Stimulated activated CD8-positive, alpha-beta memory T cell treated with anti-CD3 and anti-CD28 coated beads, Interleukin-12 subunit alpha, Interleukin-12 subunit beta, amount 100 ng/mL, for 4 hours (primary cell): ENCODE measurements around the gene NDUFA11.

ENCODE experiments used
- DNase-seq: peaks from one replicate; pipeline ENCODE4 v3.0.0-alpha.2; 2020; ENCODE audit warnings: low read depth

The NDUFA11 gene

DNA sequence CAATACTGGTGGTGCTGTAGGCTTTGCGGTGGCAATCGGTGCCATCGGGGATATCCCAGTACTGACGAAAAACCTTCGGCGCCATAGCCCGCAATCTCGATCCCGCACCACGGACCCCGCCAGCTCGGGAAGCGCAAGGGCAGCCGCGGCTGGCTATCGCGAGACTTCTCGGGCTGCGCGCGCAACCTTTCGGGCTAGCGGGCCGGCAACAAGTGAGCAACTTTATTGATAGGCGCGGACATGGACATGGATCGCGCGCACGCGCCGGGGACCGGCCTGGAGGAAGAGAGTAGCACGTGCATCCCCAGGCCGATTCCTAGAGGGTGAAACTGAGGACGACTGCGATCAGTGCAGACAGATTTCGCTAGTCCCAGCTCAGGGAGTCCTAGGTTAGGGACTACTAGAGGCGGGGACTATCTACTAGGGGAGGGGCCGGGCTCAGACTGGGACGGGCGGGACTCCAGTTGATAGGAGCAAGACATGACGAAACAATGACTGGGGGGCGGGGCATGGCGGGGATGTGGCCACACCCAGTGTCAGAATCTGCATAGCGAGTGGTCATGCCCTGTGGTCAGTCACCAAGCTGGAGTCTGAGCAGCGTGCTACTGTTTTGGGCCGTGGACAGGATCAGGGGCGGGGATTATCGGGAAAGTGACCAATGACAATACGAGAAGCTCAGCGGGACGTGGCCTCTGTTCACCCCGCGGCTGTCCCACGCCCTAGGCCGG, at the start of gene NDUFA11:
TSS of gene NDUFA11 (minus strand) at position 167 of the 728 bp plus-strand sequence. CDS start at position 85, 82 bp downstream.
- peak; percentile 92 for DNase-seq

DNA sequence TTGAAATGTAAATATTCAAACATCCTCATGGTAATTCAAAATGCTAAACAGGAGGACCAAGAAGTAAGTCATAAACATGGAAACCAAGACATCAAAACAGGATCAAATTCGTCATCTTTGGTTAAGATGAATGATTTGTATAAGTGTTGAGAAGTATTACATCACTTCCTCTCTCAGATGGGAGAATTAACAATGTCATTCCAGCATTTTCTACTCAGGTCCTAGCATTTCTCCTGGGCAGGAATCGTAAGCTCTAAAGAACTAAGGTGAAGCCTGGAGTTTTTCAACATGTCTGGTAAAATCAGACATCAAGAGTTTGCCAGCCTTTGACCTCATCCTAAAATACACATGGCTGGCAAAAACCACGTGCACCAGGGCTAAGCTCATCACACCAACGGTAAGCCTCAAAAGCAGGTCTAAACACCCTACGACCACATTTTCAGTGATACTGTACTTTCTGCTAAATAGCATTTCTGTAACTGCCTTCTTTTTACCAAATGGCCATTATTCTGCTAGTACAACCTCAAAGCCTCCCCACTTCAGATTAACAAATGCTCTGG, 49.5 kb upstream of the NDUFA11 start:
- no peak for DNase-seq

DNA sequence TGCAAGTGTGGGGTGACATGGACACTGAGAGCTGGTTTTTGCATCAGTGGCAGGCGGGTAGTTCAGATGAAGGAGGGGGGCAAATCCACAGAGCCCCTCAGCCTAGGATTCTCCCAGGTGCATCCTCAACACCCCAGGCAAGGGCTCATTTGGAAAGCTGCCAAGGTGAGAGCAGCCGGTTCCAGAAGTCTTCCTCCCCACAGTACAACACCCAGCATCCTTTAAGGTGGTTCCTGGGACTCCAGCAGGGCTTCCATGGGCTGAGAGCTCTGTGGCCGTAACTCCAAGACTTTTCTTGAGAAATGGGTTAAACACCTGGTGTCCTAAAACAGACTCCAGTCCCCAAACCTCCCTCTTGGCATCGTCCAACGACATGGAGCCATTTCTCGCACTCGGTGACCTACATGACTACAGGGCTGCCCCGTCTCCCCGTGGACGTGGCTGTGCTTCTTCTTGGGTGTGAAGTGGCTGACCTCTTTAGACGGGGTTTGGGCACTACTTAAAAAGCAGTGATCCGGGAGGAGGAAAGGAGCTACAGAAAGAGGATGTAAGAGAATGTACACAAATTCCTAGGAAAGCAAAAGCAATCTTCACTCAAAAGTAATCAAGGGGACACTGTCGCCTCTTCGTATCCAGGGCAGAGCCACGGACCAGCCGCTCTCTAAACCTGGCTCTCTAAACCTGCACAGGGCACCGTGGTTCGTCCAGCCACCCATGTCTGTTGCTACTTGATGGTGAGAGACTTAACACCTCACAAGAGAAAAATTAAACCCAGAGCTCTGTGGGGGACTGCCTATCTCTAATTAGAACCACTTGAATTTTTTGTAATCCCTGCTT, 48.8 kb upstream of the NDUFA11 start:
- no peak for DNase-seq

DNA sequence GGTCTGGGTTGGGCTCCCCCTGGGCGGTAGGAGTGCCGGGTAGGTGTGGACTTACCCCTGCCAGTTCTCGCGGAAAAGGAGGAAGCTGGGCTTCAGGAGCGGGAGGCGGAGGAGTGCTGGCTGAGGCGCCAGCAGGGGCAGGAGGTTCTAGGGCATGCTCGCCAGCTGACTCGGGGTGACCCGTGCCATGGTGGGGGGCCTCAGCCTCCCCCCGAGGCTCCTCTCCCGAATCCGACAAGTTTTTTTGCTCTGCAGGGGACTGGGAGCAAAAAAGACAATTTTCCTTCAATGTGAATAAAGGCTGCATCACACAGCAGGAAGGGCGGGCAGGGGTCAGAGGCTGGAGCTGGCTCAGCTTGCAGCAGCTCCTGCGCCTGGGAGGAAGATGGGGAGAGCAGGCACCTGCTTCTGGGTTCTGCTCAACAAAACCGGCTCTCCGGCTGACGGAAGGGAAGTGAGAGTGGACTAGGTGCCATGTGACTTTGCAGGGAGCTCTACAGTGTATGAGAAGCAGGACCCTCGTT, 47.8 kb upstream of the NDUFA11 start:
- DNase-seq = no peak

DNA sequence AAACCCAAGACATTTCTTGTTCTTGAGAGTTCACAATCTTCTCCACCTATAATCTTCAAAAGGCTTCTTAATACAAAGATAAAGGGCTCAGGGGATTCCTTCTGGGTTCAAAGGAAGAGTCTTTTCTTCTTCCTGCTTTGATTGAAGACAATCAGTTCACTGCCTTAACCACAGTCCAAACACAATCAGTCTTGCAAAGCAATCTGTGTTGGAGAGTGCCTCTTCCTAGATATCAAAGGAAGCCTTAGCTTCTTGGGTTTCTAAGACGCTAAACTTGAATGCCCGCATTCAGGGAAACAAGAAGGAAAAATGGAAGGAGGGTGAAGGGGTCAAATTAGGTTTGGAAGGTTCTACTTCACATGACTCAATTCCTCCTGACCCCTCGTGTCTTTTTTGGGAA, 47.2 kb upstream of the NDUFA11 start:
- no peak for DNase-seq

DNA sequence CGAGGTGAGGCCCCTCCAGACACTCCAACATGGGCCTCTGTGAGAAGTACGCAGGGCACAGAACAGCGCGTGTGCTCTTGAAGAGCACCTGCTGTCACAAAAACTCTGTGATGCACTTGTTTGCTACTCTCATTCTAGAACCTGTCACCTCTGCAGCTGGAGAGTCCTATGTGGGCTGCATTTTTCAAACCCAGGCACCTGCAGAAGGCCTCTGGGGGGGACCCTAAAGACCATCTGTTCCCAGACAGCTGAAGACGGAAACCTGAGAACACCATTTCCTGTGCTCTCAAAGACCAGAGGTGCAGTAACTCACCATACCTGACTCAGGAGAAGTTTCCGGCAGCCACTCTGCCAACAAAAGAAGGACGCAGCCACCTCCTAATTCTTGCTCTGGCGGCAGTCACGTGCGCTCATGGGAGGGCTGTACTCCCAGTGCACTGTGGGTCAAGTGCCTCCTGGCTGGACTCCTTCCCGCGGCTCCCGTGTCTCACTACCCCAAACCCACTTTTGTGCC, 46.3 kb upstream of the NDUFA11 start:
- DNase-seq = no peak

DNA sequence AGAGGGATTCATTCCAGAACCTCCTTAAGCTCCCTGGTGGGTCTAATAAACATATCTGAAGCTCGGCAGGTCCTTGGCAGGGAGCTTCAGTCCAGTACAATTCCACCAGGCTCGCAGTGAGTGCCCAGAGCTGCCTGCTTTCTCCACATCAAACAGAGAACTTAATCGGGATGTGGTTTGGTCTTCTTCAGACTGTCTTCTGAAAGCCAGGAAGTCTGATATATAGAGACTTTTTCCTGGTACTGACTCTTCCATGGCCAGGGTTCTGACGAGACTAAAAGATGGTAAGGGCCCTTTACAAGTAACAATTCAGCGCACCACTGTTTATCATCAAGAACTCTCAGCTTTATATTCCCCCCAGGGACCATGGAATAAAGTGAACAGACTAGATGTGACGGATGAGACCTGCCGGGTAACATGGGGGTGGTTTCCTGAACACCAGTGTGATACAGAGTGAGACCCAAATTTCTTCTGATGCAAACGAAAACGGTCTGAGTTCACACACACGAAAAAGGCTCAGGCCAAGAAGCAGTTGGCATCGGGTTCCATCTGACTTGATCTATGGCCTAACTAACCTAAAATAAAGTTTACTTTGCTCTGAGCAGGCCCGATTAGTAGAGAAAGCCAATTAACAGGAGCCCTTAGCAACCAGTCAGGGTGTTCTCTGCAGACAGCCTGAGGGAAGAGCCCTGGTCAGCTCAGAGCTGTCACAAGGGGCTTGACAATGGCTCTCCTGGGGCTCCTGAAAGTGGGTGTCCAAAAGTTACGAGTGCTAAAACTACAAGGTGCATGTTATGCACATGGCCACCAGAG, 45.4 kb upstream of the NDUFA11 start:
- no peak for DNase-seq

DNA sequence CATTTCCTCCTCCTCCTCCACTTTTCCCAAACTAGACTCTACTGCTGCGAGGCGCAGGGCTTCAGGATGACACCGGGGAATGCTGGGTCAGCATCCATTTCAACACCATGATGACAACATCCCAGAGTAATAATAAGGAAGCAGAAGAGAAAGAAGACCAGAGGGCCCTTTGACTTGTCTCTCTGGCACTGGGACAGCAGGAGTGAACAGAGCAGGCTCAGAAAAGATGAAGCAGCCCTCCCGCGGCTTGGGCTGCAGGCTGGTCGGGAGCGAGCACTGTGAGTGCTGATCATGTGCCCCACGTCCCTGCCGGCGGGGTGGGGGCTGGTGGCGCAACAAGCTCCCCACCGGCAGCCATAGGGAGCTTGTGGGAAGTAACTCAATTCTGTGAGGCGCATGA, 43.8 kb upstream of the NDUFA11 start:
- DNase-seq = no peak

DNA sequence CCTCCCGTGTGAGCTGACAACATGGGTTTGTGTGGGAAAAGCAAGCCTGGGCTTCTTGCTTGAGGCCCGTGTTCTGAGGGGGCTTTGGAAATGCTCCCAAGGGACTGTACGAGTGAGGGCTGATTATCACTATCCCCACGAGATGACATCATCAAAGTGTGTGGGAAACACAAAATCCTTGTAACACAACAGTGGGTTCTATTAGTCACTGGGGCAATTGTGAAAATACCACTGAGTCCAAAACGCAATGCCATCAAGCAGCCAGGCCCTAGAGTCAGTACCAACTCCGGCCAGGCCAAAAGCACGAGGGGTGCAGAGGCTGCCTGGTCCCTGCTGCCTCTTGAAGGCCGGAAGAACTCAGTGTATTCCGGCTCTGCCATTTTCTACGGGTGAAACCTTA, 40.0 kb upstream of the NDUFA11 start:
- no peak for DNase-seq

DNA sequence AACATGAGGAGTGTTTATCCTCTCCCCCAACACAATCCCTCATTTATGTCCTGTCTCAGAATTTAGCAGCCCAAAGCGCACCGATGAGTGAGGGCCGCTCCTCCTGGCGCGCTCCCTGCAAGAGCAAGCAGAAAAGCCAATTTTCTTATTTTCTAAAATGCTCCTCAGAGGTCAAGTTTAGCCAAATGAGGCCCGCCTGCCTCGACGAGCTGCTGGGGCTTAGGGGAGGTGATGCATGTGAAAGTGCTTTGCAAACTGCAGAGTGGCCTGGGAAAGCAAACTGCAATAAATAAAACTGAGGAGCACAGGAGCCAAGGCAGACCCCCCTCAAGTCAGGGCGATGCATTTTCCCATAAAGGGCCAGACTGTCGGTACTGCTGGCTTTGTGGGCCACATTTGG, 39.5 kb upstream of the NDUFA11 start:
- no peak for DNase-seq

DNA sequence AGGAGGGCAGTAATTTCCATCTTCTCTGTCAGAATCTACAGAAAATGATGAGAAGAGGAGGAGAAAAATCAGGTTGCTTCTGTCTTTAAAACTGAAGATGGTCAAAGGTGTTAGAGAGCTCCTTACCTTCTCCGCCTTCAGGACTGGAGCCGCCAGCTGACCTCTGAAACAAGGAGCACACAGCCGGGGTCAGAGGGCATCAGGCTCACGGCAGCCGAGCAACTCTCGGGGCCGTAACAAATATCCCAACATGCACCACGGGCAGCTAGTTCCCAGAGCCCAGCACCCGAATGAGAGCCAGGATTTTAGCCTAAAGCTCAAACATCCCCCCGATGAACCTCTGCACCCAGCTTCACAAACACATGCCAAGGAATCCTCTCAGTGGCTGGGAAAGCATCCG, 38.1 kb upstream of the NDUFA11 start:
- DNase-seq = no peak

DNA sequence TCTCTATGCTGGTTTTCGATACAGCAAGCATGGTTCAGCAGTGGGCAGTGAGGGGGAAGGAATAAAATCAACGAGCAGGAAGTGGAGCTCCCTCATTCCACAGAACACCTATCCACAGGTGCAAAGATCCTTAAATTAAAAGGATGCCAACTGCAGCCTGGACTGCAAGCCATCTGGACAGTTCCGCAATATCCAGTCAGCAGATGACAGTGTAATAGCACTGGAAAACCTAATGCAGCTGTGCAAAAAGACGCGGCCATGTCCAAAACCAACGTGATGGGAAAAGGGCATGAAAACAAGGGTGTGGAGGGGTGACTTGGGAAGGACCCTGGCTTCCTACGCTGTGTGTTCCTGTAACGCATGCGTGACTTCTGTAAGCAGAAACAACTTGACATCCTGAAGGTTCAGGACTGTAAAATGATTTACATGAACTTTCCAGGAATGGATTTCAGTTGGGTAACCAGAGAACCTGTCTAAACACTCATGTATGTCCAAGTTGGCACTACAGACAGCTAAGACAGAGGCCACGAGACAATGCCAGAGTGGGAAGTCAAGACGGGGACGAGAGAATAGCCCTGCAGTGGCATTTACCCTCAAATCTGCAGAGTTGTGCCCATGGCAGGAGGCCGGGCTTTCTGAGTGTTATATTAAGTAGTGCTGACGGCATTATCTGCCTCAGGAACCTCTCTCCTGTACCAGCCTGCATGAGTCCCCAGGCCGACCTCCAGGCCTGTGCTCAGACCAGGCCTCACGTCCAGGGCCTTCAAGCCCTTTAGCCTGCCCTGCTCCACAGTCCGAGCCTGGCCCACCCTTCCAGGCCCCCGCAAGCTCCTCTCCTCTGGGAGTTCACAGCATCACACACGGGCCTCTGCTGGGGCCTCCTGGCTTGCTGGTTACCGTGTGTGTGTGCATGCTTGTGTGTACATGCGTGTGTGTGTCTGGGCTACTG, 36.9 kb upstream of the NDUFA11 start:
- no peak for DNase-seq

DNA sequence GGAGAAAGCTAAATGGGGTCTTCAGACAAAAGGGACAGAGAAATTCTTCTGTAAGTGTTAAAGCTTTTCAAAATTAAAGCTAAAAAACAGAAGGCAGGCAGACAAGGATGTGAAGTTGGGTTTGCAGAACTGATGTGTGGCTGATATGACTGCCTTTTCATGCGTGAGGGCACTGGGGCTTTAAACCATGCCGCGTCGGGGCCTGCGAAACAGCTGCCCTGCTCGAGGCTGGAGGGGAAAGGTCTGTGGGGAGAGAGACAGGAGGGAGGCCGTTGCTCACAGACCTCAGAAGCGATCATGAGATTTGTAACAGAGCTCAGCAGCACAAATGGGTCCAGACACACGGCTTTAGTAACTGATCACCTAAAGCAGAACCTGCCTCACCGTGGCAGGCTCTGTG, 34.0 kb upstream of the NDUFA11 start:
- no peak for DNase-seq

DNA sequence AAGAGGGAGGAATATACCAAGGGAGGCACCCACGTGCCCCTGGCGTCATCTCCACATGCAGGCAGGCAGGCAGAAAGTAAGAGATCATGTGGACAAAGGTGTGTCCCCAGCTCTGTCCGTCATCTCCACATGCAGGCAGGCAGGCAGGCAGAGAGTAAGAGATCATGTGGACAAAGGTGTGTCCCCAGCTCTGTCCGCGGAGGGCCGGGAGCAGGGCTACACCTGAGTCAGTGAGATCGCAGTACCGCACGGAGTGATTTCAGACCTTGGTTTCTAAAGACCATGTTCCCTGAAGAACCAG, 32.7 kb upstream of the NDUFA11 start:
- no peak for DNase-seq

DNA sequence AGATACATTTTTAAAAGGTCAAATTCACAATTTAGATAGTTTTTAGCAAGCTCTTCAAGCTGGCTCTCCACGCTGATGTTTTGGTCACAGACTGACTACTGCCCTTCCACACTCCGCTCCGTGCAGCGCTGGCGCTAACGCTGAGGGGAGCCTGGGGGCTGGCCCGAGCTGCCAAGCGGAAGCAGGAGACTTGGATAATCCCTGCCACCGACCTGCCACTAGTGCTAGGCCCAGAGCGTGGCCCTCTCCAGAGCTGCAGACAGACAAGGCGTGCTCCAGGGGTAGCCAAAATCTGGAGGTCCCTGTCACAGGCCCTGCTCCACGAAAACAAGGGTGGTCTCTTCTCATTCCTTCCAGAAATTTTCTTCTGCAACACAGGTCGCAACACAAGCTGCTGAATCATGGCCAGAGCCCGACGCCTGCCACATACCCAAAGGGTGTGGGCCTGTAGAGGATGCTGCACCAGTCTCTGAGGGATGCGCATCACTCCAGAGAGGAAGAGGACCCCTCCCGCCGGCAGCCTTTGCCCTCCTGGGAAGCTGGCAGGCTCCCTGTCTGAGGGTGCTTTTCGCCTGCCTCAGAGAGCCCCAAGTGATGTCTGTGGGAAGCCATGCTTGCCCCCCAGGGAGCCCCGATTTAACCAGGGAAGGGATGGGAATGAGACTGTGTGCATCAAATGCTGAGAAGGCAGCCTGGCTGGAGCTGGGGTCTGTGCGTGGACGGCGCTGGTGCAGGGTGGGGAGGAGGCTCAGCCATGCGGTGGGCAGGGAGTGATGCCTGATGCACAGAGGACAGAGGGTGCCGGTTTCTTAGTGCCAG, 32.1 kb upstream of the NDUFA11 start:
- DNase-seq = no peak

DNA sequence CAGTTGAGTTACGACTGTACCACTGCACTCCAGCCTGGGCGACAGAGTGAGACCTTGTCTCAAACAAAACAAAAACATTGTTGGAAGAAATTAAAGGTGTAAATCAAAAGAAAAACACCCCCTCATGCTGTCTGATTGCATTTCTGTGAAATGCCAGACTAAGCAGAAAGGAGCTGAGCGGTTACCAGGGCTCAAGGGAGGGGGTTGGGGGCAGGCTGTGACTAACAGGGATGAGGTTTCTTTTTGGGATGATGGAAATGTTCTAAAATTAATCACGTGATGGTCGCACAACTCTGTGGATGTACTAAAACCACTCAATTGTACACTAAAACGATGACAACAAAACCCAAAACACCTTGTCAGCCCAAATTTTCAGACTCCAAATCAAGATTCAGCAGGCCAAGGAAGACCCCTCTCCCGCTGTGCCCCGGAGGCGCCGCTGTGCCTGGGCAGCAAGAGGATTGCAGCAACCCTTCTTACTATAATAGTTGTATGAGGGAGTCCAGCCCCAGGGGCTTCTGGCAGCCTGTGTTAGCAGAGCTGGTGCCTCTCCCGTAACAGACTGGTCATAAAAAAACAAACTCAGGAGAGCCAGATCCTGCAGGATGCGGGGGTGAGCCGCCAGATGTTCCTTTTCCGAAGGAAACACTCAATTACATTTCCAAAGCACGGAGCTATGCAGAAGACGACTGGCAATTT, 31.3 kb upstream of the NDUFA11 start:
- DNase-seq = no peak

DNA sequence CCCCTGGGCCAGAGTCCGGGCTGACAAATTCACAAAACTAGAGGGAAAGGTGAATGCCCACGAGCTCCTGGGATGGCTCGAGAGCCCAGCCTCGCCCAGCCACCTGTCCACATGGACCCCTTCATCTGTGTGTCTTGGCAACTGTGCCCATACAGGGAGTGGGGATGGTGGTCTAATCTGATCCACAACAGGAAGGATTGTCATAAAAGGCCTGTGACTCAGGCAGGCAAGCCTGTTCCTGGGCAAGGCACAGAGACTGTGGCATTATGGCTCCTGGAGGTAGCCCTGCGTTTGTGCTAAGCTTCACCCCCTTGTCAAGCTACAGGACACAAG, 30.4 kb upstream of the NDUFA11 start:
- no peak for DNase-seq

DNA sequence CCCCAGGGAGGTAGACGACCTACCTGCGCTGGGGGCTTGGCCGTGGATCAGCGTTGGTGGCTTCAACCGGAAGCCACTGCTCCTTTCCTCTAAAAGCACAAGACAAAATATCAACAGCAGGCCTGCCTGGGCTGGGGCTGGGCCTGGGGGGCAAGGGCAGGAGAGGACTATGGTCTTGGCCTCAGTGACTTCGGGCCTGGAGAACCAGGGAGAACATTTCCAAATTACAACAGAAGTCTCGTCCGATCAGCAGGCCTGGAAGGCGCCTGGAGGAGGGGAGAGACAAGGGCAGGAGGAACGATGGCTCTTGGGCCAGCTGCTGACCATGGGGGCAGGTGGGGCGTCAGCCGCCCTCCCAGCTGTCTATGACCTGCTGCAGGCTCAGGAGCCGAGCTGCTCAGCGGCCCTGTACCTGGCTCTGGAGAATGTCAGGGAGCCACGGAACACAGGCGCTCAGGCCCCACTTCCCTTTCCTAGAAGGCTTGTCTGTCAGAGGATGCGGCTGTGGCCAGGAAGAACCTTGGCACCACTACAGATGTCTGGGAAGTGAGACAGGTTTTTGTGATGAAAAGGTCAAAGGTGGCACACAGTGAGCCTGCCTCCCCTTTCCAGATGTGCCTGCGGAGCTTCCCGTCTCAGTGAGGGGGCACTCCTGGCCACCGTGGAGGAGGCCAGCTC, 29.9 kb upstream of the NDUFA11 start:
- DNase-seq = no peak
